H1 (cell line): ENCODE results near the gene CACNA2D4. TPM values are rescaled to one million over a fixed set of nuclear protein-coding genes. Genes with fewer than 3 reads are reported as not detected.

Source experiments
- CTCF ChIA-PET: fragments of 300-600 bp; sonication (Branson Sonifier 250); formaldehyde crosslinking; loops from one replicate; lab custom pipeline; 2021; ENCODE audit not compliant: partially characterized antibody; lab: Charles Lee
- POLR2A ChIA-PET: fragments of 300-600 bp; sonication (Branson Sonifier 250); formaldehyde crosslinking; loops from one replicate; lab custom pipeline; 2021; ENCODE audit warnings: inconsistent platforms; ENCODE audit not compliant: partially characterized antibody; lab: Charles Lee
- DNase-seq, 2 experiments: peaks; one replicate each; pipeline versions ENCODE4 v3.0.0 to v3.0.0-alpha.2; 2010 to 2022; ENCODE audit warnings: low spot score in 2 of 2, low read depth in 1 of 2, mixed read lengths in 1 of 2
- FAIRE-seq: peaks from 2 replicates; lab custom pipeline; 2011; peaks lifted over from hg19 to GRCh38; lab: Jason Lieb, UNC
- H2AFZ ChIP-seq: 2 replicates; pipeline ENCODE4 v1.8.1; 2012; ENCODE audit warnings: low read length, inconsistent platforms
- H2AK5ac ChIP-seq: 2 replicates; pipeline ENCODE4 v1.6.1; 2013; ENCODE audit warnings: low read depth, low read length
- H2BK120ac ChIP-seq: replicated peaks from 2 replicates; pipeline ENCODE3; 2013; ENCODE audit warnings: low read depth, low read length, inconsistent platforms
- H2BK12ac ChIP-seq: 2 replicates; pipeline ENCODE4 v1.6.1; 2013; ENCODE audit warnings: low read depth, low read length
- H2BK15ac ChIP-seq: 2 replicates; pipeline ENCODE4 v1.6.1; 2013; ENCODE audit warnings: low read length
- H2BK20ac ChIP-seq: 2 replicates; pipeline ENCODE4 v1.6.1; 2013; ENCODE audit warnings: low read length
- H2BK5ac ChIP-seq: 2 replicates; pipeline ENCODE4 v1.6.1; 2013; ENCODE audit warnings: low read depth, low read length
- H3K14ac ChIP-seq: 2 replicates; pipeline ENCODE4 v1.6.1; 2013; ENCODE audit warnings: inconsistent platforms; ENCODE audit not compliant: insufficient read length
- H3K18ac ChIP-seq: 2 replicates; pipeline ENCODE4 v1.6.1; 2013; ENCODE audit warnings: low read length; ENCODE audit errors: extremely low read depth
- H3K23ac ChIP-seq: 2 replicates; pipeline ENCODE4 v1.6.1; 2013; ENCODE audit warnings: inconsistent platforms; ENCODE audit not compliant: insufficient read length
- H3K23me2 ChIP-seq: 2 replicates; pipeline ENCODE4 v1.6.1; 2013; ENCODE audit warnings: low read depth, low read length
- H3K27ac ChIP-seq: 2 replicates; pipeline ENCODE4 v1.6.1; 2011; ENCODE audit warnings: low read depth, low read length, inconsistent platforms
- H3K27me3 ChIP-seq, 4 experiments: replicated peaks in 1 of 4; 1 replicate in 1 of 4; 2 replicates in 3 of 4; pipeline versions ENCODE4 v1.6.1 to v1.8.1; 2011 to 2013; ENCODE audit warnings: low read length in 3 of 4, mild to moderate bottlenecking in 3 of 4, inconsistent platforms in 2 of 4, mixed read lengths in 2 of 4, moderate library complexity in 1 of 4; ENCODE audit not compliant: control insufficient read depth in 3 of 4, insufficient read depth in 3 of 4; ENCODE audit errors: extremely low read depth in 1 of 4
- H3K36me3 ChIP-seq, 4 experiments: 2 replicates each; pipeline versions ENCODE4 v1.6.1 to v1.8.1; 2011 to 2013; ENCODE audit warnings: mild to moderate bottlenecking in 4 of 4, low read length in 3 of 4, moderate library complexity in 2 of 4, control low read depth in 1 of 4, inconsistent platforms in 1 of 4; ENCODE audit not compliant: insufficient read depth in 4 of 4, control insufficient read depth in 2 of 4
- H3K4ac ChIP-seq: replicated peaks from 2 replicates; pipeline ENCODE3; 2013; ENCODE audit warnings: low read length, low read depth, mixed read lengths, inconsistent platforms; ENCODE audit not compliant: insufficient read length
- H3K4me1 ChIP-seq, 4 experiments: replicated peaks in 1 of 4; 1 replicate in 1 of 4; 2 replicates in 3 of 4; pipeline versions ENCODE4 v1.6.1 to v1.8.1; 2011 to 2013; ENCODE audit warnings: low read length in 3 of 4, inconsistent platforms in 2 of 4, mixed read lengths in 1 of 4; ENCODE audit not compliant: insufficient read depth in 4 of 4, control insufficient read depth in 3 of 4
- H3K4me2 ChIP-seq, 2 experiments: 2 replicates each; pipeline versions ENCODE4 v1.6.1 to v1.8.1; 2011 to 2013; ENCODE audit warnings: low read depth in 2 of 2, low read length in 2 of 2, control low read depth in 1 of 2, inconsistent platforms in 1 of 2, mild to moderate bottlenecking in 1 of 2; ENCODE audit not compliant: insufficient read depth in 1 of 2
- H3K4me3 ChIP-seq, 4 experiments: fragments of 200-600, 300-600 bp in 1 of 4; sonication (generic), shearing (Covaris generic), sonication (Bioruptor Twin) in 1 of 4; 2 replicates each; pipeline versions ENCODE4 v1.5.1 to v1.8.1; 2011 to 2016; ENCODE audit warnings: low read length in 4 of 4, low read depth in 3 of 4, control low read depth in 2 of 4, inconsistent platforms in 2 of 4, mild to moderate bottlenecking in 2 of 4, mixed read lengths in 1 of 4, moderate library complexity in 1 of 4; ENCODE audit not compliant: insufficient read depth in 2 of 4; ENCODE audit errors: extremely low read depth in 1 of 4
- H3K56ac ChIP-seq: replicated peaks from 2 replicates; pipeline ENCODE3; 2013; ENCODE audit warnings: low read depth, mild to moderate bottlenecking, mixed read lengths, low read length, inconsistent platforms; ENCODE audit not compliant: insufficient read length
- H3K79me1 ChIP-seq: 2 replicates; pipeline ENCODE4 v1.6.1; 2013; ENCODE audit warnings: low read depth, low read length, control low read depth
- H3K79me2 ChIP-seq, 2 experiments: 2 replicates each; pipeline versions ENCODE4 v1.6.1 to v1.8.1; 2012 to 2013; ENCODE audit warnings: low read length in 2 of 2, mild to moderate bottlenecking in 2 of 2, inconsistent platforms in 1 of 2; ENCODE audit not compliant: insufficient read depth in 2 of 2, control insufficient read depth in 1 of 2
- H3K9ac ChIP-seq, 4 experiments: replicated peaks in 1 of 4; 1 replicate in 1 of 4; 2 replicates in 3 of 4; pipeline versions ENCODE4 v1.6.1 to v1.8.1; 2011 to 2013; ENCODE audit warnings: low read depth in 3 of 4, low read length in 3 of 4, control low read depth in 2 of 4, mild to moderate bottlenecking in 2 of 4, moderate library complexity in 2 of 4, inconsistent platforms in 1 of 4; ENCODE audit errors: extremely low read depth in 1 of 4
- H3K9me3 ChIP-seq, 2 experiments: 2 replicates each; pipeline versions ENCODE4 v1.6.1 to v1.8.1; 2012 to 2013; ENCODE audit warnings: mild to moderate bottlenecking in 2 of 2, moderate library complexity in 2 of 2, control low read depth in 1 of 2, inconsistent platforms in 1 of 2, low read depth in 1 of 2, low read length in 1 of 2, mixed read lengths in 1 of 2; ENCODE audit not compliant: insufficient read depth in 2 of 2
- H4K20me1 ChIP-seq, 2 experiments: replicated peaks in 1 of 2; 2 replicates each; pipeline versions ENCODE3 to v1.8.1; 2011 to 2013; ENCODE audit warnings: inconsistent platforms in 2 of 2, low read length in 2 of 2, mild to moderate bottlenecking in 1 of 2; ENCODE audit not compliant: insufficient read depth in 2 of 2, control insufficient read depth in 1 of 2
- H4K5ac ChIP-seq: 2 replicates; pipeline ENCODE4 v1.6.1; 2013; ENCODE audit warnings: low read length, low read depth, mixed read lengths, inconsistent platforms; ENCODE audit not compliant: insufficient read length
- H4K8ac ChIP-seq: 2 replicates; pipeline ENCODE4 v1.8.0; 2013; ENCODE audit warnings: mild to moderate bottlenecking, moderate library complexity, low read length, inconsistent platforms; ENCODE audit not compliant: insufficient read depth; ENCODE audit errors: extremely low read depth
- H4K91ac ChIP-seq: replicated peaks from 2 replicates; pipeline ENCODE3; 2013; ENCODE audit warnings: low read length, mixed read lengths, inconsistent platforms; ENCODE audit not compliant: insufficient read length
- ASH2L ChIP-seq: fragments of 200-600, 300-600 bp; sonication (generic); IDR thresholded peaks from one replicate; pipeline ENCODE4 v1.7.1; 2017; ENCODE audit warnings: low read length
- CBX8 ChIP-seq: fragments of 300-800, 300-1000 bp; sonication (generic); IDR thresholded peaks from 2 replicates; pipeline ENCODE4 v1.7.1; 2016; ENCODE audit warnings: low read depth, low read length, borderline replicate concordance
- CHD1 ChIP-seq: IDR thresholded peaks from 2 replicates; pipeline ENCODE4 v1.6.1; 2012; ENCODE audit warnings: low read depth, low read length, improper control_type of control experiment
- CHD2 ChIP-seq: IDR thresholded peaks from 2 replicates; pipeline ENCODE4 v1.6.1; 2012; ENCODE audit warnings: low read length, improper control_type of control experiment
- EP300 ChIP-seq, 2 experiments: IDR thresholded peaks; 1 replicate in 1 of 2; 2 replicates in 1 of 2; pipeline ENCODE4 v1.6.1; 2011 to 2012; ENCODE audit warnings: low read depth in 2 of 2, low read length in 2 of 2, mild to moderate bottlenecking in 2 of 2, borderline replicate concordance in 1 of 2, inconsistent platforms in 1 of 2, moderate library complexity in 1 of 2
- GTF2F1 ChIP-seq: IDR thresholded peaks from 2 replicates; pipeline ENCODE4 v1.6.1; 2012; ENCODE audit warnings: low read depth, low read length, improper control_type of control experiment, borderline replicate concordance
- KDM1A ChIP-seq: fragments of 200-600, 300-600 bp; sonication (generic); IDR thresholded peaks from 2 replicates; pipeline ENCODE4 v1.7.1; 2016; ENCODE audit warnings: mild to moderate bottlenecking, low read length, borderline replicate concordance
- RAD21 ChIP-seq, 2 experiments: IDR thresholded peaks in 1 of 2; conservative IDR thresholded peaks in 1 of 2; 2 replicates each; pipeline ENCODE4 v1.6.1; 2011; ENCODE audit warnings: low read depth in 2 of 2, low read length in 2 of 2, improper control_type of control experiment in 1 of 2, inconsistent platforms in 1 of 2, mild to moderate bottlenecking in 1 of 2, moderate library complexity in 1 of 2
- WGBS, 2 experiments: shearing (Covaris generic) in 1 of 2; methylation state at CpG; one replicate each; pipeline versions ENCODE4 v1.1.6 to v1.1.7; 2013 to 2015; ENCODE audit warnings: low lambda C conversion rate in 2 of 2, mixed read lengths in 2 of 2, inconsistent platforms in 1 of 2, low coverage in 1 of 2, missing lambda C conversion rate in 1 of 2; ENCODE audit not compliant: insufficient replicate concordance in 2 of 2, insufficient coverage in 1 of 2, insufficient read length in 1 of 2; ENCODE audit errors: extremely low coverage in 1 of 2, missing lambda C conversion rate in 1 of 2; 5-methylcytosine and 5-hydroxymethylcytosine counted together
- polyA plus RNA-seq, 7 experiments: library from polyadenylated mRNA; depleted of rRNA in 3 of 7; stranded (reverse) in 5 of 7; unstranded in 2 of 7; fragments of >200 nt in 5 of 7; fragments of 200-250 nt in 2 of 7; gene quantifications; 1 replicate in 5 of 7; 2 replicates in 1 of 7; 4 replicates in 1 of 7; pipeline versions ENCODE4 v1.2.1 to v1.2.3, GENCODE V29; 2011 to 2013; ENCODE audit warnings: missing spikeins in 2 of 7, mixed read lengths in 2 of 7
- total RNA-seq: library from RNA; stranded (reverse); fragmentation: NEBNext Ultra II Directional; extraction: Animal tissue kit (Norgen Biotek cat#: 25700); gene quantifications from 2 replicates; pipeline ENCODE4 v1.2.1, GENCODE V29; 2021
- TF ChIP-seq, protein P1 (sequence below): IDR thresholded peaks from 2 replicates; pipeline ENCODE4 v1.6.1; 2011; ENCODE audit warnings: low read length, improper control_type of control experiment
- TF ChIP-seq, protein P2 (sequence below): IDR thresholded peaks from 2 replicates; pipeline ENCODE4 v1.6.1; 2012; ENCODE audit warnings: inconsistent platforms

The CACNA2D4 gene
- total and polyA plus RNA-seq, 2 of the 8 experiments (the other 6 are each of a cell fraction or from before 2014, with no cell fraction given): 0.44 to 0.88 TPM

DNA sequence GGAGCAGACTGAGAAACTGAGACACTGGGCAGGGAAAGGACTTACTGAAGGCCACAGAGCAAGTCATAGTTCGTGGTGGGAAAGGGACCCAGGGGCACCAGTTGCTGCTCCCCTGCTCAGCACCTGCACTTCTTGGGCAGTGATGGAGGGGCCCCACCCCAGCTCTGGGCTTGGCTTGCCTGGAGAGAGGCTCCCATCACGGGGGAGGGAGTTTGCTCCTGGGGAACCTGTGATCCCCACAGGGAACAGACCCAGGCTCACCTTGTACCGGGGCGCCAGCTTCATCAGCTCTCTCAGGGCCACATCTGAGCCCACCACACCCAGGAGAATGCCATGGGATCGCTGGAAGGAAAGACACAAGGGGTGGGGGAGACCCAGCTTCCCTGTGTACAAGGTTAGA, 39.8 kb downstream of the CACNA2D4 start:
- no peak overlapping the region for H2BK120ac ChIP-seq
- no peaks in the 10 kb centered on the region for H3K4me1 ChIP-seq
- no peak for FAIRE-seq
- no peak overlapping the region for H2BK15ac ChIP-seq
- no peak overlapping the region for H4K5ac ChIP-seq
- H4K20me1 ChIP-seq: no peaks in the 10 kb centered on the region
- no peak overlapping the region for H3K23ac ChIP-seq
- no peaks in the 10 kb centered on the region for H3K23me2 ChIP-seq
- H3K4me3 ChIP-seq: no peak overlapping the region
- H3K27me3 ChIP-seq: no peaks in the 10 kb centered on the region
- WGBS, 2 experiments: 85% methylated on average over 5 of the region's 5 CpGs; no CpG with 5 or more reads in 1 of the 2 experiments
- ChIA-PET POLR2A (no interaction called here), CTCF (interaction anchor here (1.5 to 2.3 kb wide), 2 partner anchors 61 to 88 kb away, joined by 3 to 10 read pairs; no protein-coding TSS in a partner anchor)
- peak in 1 of 2 experiments; percentile 33 for DNase-seq
- H4K8ac ChIP-seq: no peak overlapping the region
- no peak overlapping the region for H3K18ac ChIP-seq
- H3K9ac ChIP-seq: no peak overlapping the region
- H3K27ac ChIP-seq: no peak overlapping the region
- no peak overlapping the region for H3K56ac ChIP-seq
- H3K79me2 ChIP-seq: no peaks in the 10 kb centered on the region
- H3K4me2 ChIP-seq: no peak overlapping the region
- no peak overlapping the region for H2AFZ ChIP-seq
- TF ChIP-seq EP300 (IDR thresholded peaks at IDR 0.05; ENCODE audit: borderline replicate concordance in 1 of 2, low read depth in 2 of 2, low read length in 2 of 2): no peak
- TF ChIP-seq, protein P1, sequence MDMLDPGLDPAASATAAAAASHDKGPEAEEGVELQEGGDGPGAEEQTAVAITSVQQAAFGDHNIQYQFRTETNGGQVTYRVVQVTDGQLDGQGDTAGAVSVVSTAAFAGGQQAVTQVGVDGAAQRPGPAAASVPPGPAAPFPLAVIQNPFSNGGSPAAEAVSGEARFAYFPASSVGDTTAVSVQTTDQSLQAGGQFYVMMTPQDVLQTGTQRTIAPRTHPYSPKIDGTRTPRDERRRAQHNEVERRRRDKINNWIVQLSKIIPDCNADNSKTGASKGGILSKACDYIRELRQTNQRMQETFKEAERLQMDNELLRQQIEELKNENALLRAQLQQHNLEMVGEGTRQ: no peak
- no peak for TF ChIP-seq GTF2F1
- no peak for TF ChIP-seq CHD2
- TF ChIP-seq ASH2L: no peak
- no peak for TF ChIP-seq CBX8
- no peak for TF ChIP-seq RAD21 (IDR thresholded peaks at IDR 0.05 in 1 of 2, conservative IDR thresholded peaks at IDR 0.05 in 1 of 2; ENCODE audit: low read depth in 2 of 2, low read length in 2 of 2)
- TF ChIP-seq KDM1A: no peak
- no peak for TF ChIP-seq CHD1
- TF ChIP-seq, protein P2, sequence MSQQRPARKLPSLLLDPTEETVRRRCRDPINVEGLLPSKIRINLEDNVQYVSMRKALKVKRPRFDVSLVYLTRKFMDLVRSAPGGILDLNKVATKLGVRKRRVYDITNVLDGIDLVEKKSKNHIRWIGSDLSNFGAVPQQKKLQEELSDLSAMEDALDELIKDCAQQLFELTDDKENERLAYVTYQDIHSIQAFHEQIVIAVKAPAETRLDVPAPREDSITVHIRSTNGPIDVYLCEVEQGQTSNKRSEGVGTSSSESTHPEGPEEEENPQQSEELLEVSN: no peak
- no peaks in the 10 kb centered on the region for H3K36me3 ChIP-seq
- no peak overlapping the region for H2BK12ac ChIP-seq
- H3K79me1 ChIP-seq: no peaks in the 10 kb centered on the region
- no peak overlapping the region for H2BK5ac ChIP-seq
- H4K91ac ChIP-seq: no peak overlapping the region
- H3K14ac ChIP-seq: no peak overlapping the region
- no peak overlapping the region for H2BK20ac ChIP-seq
- H3K4ac ChIP-seq: no peak overlapping the region
- no peak overlapping the region for H2AK5ac ChIP-seq
- H3K9me3 ChIP-seq: no peaks in the 10 kb centered on the region
